B cell (primary cell): Measurements from ENCODE around the gene TOMM40.

Source experiments
- EZH2 ChIP-seq: IDR thresholded peaks from 2 replicates; pipeline ENCODE4 v1.6.1; 2012; ENCODE audit warnings: borderline replicate concordance, low read depth, mild to moderate bottlenecking, moderate library complexity, low read length; ENCODE audit not compliant: insufficient read depth, poor library complexity, severe bottlenecking
- TF ChIP-seq, protein P1 (sequence below): fragments of 200-600 bp; IDR thresholded peaks from one replicate; pipeline ENCODE4 v1.8.0; 2022; ENCODE audit warnings: antibody characterized with exemption, mild to moderate bottlenecking

DNA sequence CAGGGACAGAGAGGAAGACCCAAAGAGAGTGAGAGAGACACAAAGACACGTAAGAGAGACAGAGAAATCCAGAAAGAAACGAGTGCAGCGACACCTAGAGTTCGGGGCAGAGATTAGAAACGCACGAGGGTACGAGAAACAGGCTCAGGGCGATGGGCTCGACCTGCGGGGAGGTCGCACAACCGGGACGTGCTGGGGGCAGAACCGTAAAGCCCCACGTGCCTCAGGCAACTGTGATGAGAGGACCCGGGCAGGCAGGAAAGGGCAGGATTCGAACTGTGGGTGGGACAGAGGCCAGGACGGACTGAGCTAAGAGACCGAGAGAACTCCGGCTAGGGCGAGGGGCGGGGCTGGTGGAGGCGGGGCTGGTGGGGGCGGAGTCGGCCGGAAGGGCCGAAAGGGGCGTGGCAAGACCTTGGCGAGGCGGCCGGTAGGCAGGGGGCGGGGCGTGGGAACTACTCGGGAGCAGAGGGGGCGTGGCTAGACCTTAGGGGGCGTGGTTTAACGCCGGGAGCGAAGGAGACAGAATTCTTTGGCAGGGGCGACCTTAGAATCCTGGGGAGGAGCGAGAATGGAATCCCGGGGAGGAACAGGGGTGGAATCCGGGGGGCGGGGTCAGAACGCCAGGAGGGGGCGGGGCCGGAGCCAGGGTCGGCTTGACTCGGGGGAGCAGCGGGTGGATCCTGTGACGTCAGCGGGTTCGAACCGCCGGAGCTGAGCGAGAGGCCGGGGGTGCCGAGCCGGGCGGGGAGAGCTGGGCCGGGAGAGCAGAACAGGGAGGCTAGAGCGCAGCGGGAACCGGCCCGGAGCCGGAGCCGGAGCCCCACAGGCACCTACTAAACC is 45.2 kb upstream of the TOMM40 start, which contains the start of gene NECTIN2:
- TF ChIP-seq EZH2 = peak; percentile 25
- TF ChIP-seq, protein P1, sequence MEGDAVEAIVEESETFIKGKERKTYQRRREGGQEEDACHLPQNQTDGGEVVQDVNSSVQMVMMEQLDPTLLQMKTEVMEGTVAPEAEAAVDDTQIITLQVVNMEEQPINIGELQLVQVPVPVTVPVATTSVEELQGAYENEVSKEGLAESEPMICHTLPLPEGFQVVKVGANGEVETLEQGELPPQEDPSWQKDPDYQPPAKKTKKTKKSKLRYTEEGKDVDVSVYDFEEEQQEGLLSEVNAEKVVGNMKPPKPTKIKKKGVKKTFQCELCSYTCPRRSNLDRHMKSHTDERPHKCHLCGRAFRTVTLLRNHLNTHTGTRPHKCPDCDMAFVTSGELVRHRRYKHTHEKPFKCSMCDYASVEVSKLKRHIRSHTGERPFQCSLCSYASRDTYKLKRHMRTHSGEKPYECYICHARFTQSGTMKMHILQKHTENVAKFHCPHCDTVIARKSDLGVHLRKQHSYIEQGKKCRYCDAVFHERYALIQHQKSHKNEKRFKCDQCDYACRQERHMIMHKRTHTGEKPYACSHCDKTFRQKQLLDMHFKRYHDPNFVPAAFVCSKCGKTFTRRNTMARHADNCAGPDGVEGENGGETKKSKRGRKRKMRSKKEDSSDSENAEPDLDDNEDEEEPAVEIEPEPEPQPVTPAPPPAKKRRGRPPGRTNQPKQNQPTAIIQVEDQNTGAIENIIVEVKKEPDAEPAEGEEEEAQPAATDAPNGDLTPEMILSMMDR = no peak
